A549 (cell line): ENCODE data around the gene ACP3. TPM values are rescaled to one million over a fixed set of nuclear protein-coding genes. Genes with fewer than 3 reads are reported as not detected.

Experiments
- ATAC-seq, 2 experiments: fragments of 200-7000 bp in 1 of 2; fragments of >200 bp in 1 of 2; cut with Nextera tagmentation in 1 of 2; cut with Tn5 transposase in 1 of 2; 3 replicates each; pipeline versions ENCODE4 v1.8.0 to v1.9.1; 2018 to 2020; ENCODE audit warnings: mild to moderate bottlenecking in 1 of 2, moderate library complexity in 1 of 2
- CTCF ChIA-PET: fragments of 300-600 bp; sonication (Branson Sonifier 250); formaldehyde crosslinking; extraction: SDS; loops from one replicate; lab custom pipeline; 2021; ENCODE audit warnings: antibody characterized with exemption, inconsistent platforms; lab: Yijun Ruan, JAX
- POLR2A ChIA-PET: fragments of 350-600 bp; formaldehyde crosslinking; extraction: SDS; loops from one replicate; lab custom pipeline; 2021; ENCODE audit warnings: antibody characterized with exemption, inconsistent platforms; lab: Yijun Ruan, JAX
- DNase-seq, 2 experiments: peaks; one replicate each; pipeline versions ENCODE4 v3.0.0 to v3.0.0-alpha.2; 2011 to 2016; ENCODE audit warnings: low read depth in 1 of 2, low spot score in 1 of 2
- FAIRE-seq: peaks from 2 replicates; lab custom pipeline; 2011; peaks lifted over from hg19 to GRCh38; lab: Jason Lieb, UNC
- H3K27ac ChIP-seq, 2 experiments: fragments of >200 bp; sonication (Bioruptor Twin); formaldehyde crosslinking; 3 replicates each; pipeline ENCODE4 v1.5.1; 2016 to 2017
- H3K4me1 ChIP-seq: fragments of >200 bp; sonication (Bioruptor Twin); formaldehyde crosslinking; 3 replicates; pipeline ENCODE4 v1.6.1; 2016
- H3K4me2 ChIP-seq: fragments of >200 bp; sonication (Bioruptor Twin); formaldehyde crosslinking; 3 replicates; pipeline ENCODE4 v1.6.1; 2016
- H3K4me3 ChIP-seq: fragments of >200 bp; sonication (Bioruptor Twin); formaldehyde crosslinking; 3 replicates; pipeline ENCODE4 v1.5.1; 2016
- H3K9me3 ChIP-seq: fragments of >200 bp; sonication (Bioruptor Twin); formaldehyde crosslinking; 3 replicates; pipeline ENCODE4 v1.6.1; 2016
- ATOH8 ChIP-seq: fragments of 250-450 bp; sonication (Bioruptor Pico); IDR thresholded peaks from 2 replicates; pipeline ENCODE4 v1.5.0; 2020; ENCODE audit warnings: low read depth, mild to moderate bottlenecking, moderate library complexity
- BHLHE40 ChIP-seq: IDR thresholded peaks from 2 replicates; pipeline ENCODE4 v1.6.1; 2012; ENCODE audit warnings: low read depth, low read length, inconsistent platforms
- CHD2 ChIP-seq: fragments of 150-350 bp; IDR thresholded peaks from 2 replicates; pipeline ENCODE4 v1.6.1; 2014; ENCODE audit warnings: low read length; ENCODE audit not compliant: partially characterized antibody
- CHD4 ChIP-seq: fragments of 200-600 bp; sonication (generic); IDR thresholded peaks from 2 replicates; pipeline ENCODE4 v1.6.1; 2016; ENCODE audit warnings: antibody characterized with exemption, mild to moderate bottlenecking, borderline replicate concordance
- EP300 ChIP-seq, 2 experiments: fragments of >200 bp; sonication (Bioruptor Twin); formaldehyde crosslinking; IDR thresholded peaks; 2 replicates in 1 of 2; 3 replicates in 1 of 2; pipeline ENCODE4 v1.6.1; 2016 to 2017
- FOSB ChIP-seq: fragments of 250-450 bp; sonication (Bioruptor Pico); IDR thresholded peaks from 2 replicates; pipeline ENCODE4 v1.5.0; 2020; ENCODE audit warnings: mild to moderate bottlenecking, moderate library complexity
- FOXS1 ChIP-seq: fragments of 250-450 bp; sonication (Bioruptor Pico); IDR thresholded peaks from 2 replicates; pipeline ENCODE4 v1.5.0; 2020; ENCODE audit warnings: mild to moderate bottlenecking, moderate library complexity
- HDAC2 ChIP-seq: fragments of 200-600 bp; sonication (generic); IDR thresholded peaks from 2 replicates; pipeline ENCODE4 v1.6.1; 2016
- KDM1A ChIP-seq: fragments of 200-600 bp; sonication (generic); IDR thresholded peaks from 2 replicates; pipeline ENCODE4 v1.6.1; 2016; ENCODE audit warnings: low read depth, mild to moderate bottlenecking
- MYC ChIP-seq: IDR thresholded peaks from 2 replicates; pipeline ENCODE4 v1.6.1; 2012; ENCODE audit warnings: mild to moderate bottlenecking, inconsistent platforms, low read length, improper control_type of control experiment, borderline replicate concordance
- NFE2L2 ChIP-seq: fragments of 150-350 bp; conservative IDR thresholded peaks from 2 replicates; pipeline ENCODE4 v1.6.1; 2014; ENCODE audit warnings: low read length
- NPAS2 ChIP-seq: fragments of 250-450 bp; sonication (Bioruptor Pico); IDR thresholded peaks from 2 replicates; pipeline ENCODE4 v1.8.0; 2022; ENCODE audit warnings: mild to moderate bottlenecking, moderate library complexity, borderline replicate concordance
- PBX3 ChIP-seq: IDR thresholded peaks from 2 replicates; pipeline ENCODE4 v1.6.1; 2012
- PHF8 ChIP-seq: fragments of 200-600 bp; sonication (generic); IDR thresholded peaks from 2 replicates; pipeline ENCODE4 v1.6.1; 2016; ENCODE audit warnings: low read depth, mild to moderate bottlenecking, antibody characterized with exemption, moderate library complexity, borderline replicate concordance
- POLR2AphosphoS2 ChIP-seq: conservative IDR thresholded peaks from 2 replicates; pipeline ENCODE4 v1.6.1; 2012; ENCODE audit warnings: low read length, improper control_type of control experiment, inconsistent platforms
- RAD21 ChIP-seq, 2 experiments: fragments of >200 bp in 1 of 2; sonication (Bioruptor Twin) in 1 of 2; formaldehyde crosslinking in 1 of 2; IDR thresholded peaks in 1 of 2; conservative IDR thresholded peaks in 1 of 2; 2 replicates in 1 of 2; 3 replicates in 1 of 2; pipeline ENCODE4 v1.6.1; 2012 to 2018; ENCODE audit warnings: inconsistent platforms in 1 of 2
- RARB ChIP-seq: fragments of 250-450 bp; sonication (Bioruptor Pico); IDR thresholded peaks from 2 replicates; pipeline ENCODE4 v1.8.0; 2021; ENCODE audit warnings: mild to moderate bottlenecking, moderate library complexity
- RNF2 ChIP-seq: fragments of 200-600 bp; sonication (generic); IDR thresholded peaks from 2 replicates; pipeline ENCODE4 v1.6.1; 2016; ENCODE audit warnings: low read depth, mild to moderate bottlenecking, antibody characterized with exemption, moderate library complexity, borderline replicate concordance
- SMC3 ChIP-seq: fragments of >200 bp; sonication (Bioruptor Twin); formaldehyde crosslinking; IDR thresholded peaks from 3 replicates; pipeline ENCODE4 v1.6.1; 2018; ENCODE audit warnings: inconsistent platforms
- SREBF2 ChIP-seq: fragments of 450-650 bp; IDR thresholded peaks from 2 replicates; pipeline ENCODE4 v1.6.1; 2014; ENCODE audit warnings: mild to moderate bottlenecking, moderate library complexity
- ZC3H11A ChIP-seq: fragments of 450-650 bp; IDR thresholded peaks from 2 replicates; pipeline ENCODE4 v1.6.1; 2014; ENCODE audit warnings: antibody characterized with exemption, mild to moderate bottlenecking
- ZNF302 ChIP-seq: fragments of 250-450 bp; sonication (Bioruptor Pico); IDR thresholded peaks from 2 replicates; pipeline ENCODE4 v1.9.0; 2021; ENCODE audit warnings: inconsistent platforms, mild to moderate bottlenecking, moderate library complexity
- ZSCAN20 ChIP-seq: fragments of 250-450 bp; sonication (Bioruptor Pico); IDR thresholded peaks from 2 replicates; pipeline ENCODE4 v1.8.0; 2022; ENCODE audit warnings: mild to moderate bottlenecking, moderate library complexity
- WGBS: methylation state at CpG from one replicate; pipeline ENCODE4 v1.1.6; 2017; ENCODE audit errors: missing lambda C conversion rate; 5-methylcytosine and 5-hydroxymethylcytosine counted together
- polyA plus RNA-seq, 4 experiments: library from polyadenylated mRNA; depleted of rRNA in 3 of 4; stranded (reverse); fragments of >200 nt; fragmentation: RNase III in 1 of 4; extraction: RNeasy Plus Mini Kit Qiagen cat#74134 plus additional on column Dnase treatment in 1 of 4; gene quantifications; 2 replicates in 3 of 4; 3 replicates in 1 of 4; pipeline ENCODE4 v1.2.3, GENCODE V29; 2011 to 2017
- TF ChIP-seq, protein P1 (sequence below): fragments of >200 bp; sonication (Bioruptor Twin); formaldehyde crosslinking; IDR thresholded peaks from 2 replicates; pipeline ENCODE4 v1.6.1; 2016
- TF ChIP-seq, protein P2 (sequence below): fragments of >200 bp; sonication (Bioruptor Twin); formaldehyde crosslinking; IDR thresholded peaks from 3 replicates; pipeline ENCODE4 v1.6.1; 2016

The ACP3 gene
- polyA plus RNA-seq, 2 of the 4 experiments (the other 2 are of a cell fraction), result 0.09 to 0.19 TPM

DNA sequence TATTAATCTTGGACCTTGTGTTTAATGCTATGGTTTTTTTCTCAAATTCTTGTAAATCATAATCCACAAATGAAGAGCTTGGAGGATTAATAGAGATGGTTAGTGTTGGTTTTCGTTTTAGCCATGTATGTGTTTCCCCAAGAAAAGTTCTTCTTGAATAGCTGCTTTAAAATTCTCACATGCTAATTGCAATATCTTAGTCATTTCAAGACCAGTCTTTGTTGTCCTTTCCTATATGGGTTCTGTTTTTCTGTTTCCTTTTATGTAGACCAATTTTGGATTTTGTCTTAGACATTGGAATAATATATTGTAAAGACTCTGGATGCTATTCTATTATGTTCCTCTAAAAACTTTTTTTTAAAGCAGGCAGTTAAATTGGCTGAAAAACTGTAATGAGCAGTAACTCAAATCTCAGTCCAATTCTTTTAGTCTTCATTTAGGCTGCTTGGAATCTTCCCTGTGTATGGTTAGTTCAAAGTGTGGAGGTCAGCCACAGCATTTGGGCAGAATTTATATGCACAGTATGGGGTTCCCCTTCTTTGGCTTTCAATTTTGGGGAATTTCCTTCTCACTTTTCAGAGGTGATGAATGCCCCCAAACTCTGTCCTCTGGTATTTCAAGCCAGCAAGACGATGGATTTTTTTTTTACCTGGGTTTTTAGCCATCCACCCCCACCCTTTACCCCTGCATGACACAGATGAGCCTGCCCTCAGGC lies 61.0 kb downstream of the ACP3 start:
- H3K4me2 ChIP-seq, result no peak overlapping the region
- no peak for TF ChIP-seq ATOH8 (CRISPR knock-in tag)
- TF ChIP-seq SMC3, result no peak
- TF ChIP-seq POLR2AphosphoS2, result no peak
- H3K27ac ChIP-seq, result no peak overlapping the region
- no peaks in the 10 kb centered on the region for H3K4me1 ChIP-seq
- DNase-seq (no peak), FAIRE-seq (no peak), ATAC-seq (no peak)
- no peak overlapping the region for H3K4me3 ChIP-seq
- CTCF ChIA-PET, result interaction anchor here (1.1 to 1.8 kb wide), 2 partner anchors 21 to 144 kb away, joined by 3 to 6 read pairs; no protein-coding TSS in a partner anchor
- no peaks in the 10 kb centered on the region for H3K9me3 ChIP-seq
- POLR2A ChIA-PET, result no interaction called here
- 17% methylated on average over 2 of the region's 2 CpGs for WGBS

- POLR2A ChIA-PET, result no interaction called here
- Histone ChIP-seq H3K27ac (no peak overlapping the region), H3K9me3 (no peaks in the 10 kb centered on the region), H3K4me1 (no peaks in the 10 kb centered on the region), H3K4me3 (no peak overlapping the region), H3K4me2 (no peak overlapping the region)
- DNase-seq, result no peak
- no peak for FAIRE-seq
- WGBS, result 25% methylated on average over 2 of the region's 2 CpGs
- TF ChIP-seq CHD2 (no peak), FOSB (CRISPR knock-in tag) (no peak), SMC3 (no peak), HDAC2 (no peak), ATOH8 (CRISPR knock-in tag) (no peak), PBX3 (no peak), FOXS1 (CRISPR knock-in tag) (no peak), ZC3H11A (no peak), EP300 (IDR thresholded peaks at IDR 0.05) (no peak), PHF8 (no peak), RARB (no peak), MYC (no peak), ZNF302 (CRISPR knock-in tag) (no peak)
- TF ChIP-seq, protein P1, sequence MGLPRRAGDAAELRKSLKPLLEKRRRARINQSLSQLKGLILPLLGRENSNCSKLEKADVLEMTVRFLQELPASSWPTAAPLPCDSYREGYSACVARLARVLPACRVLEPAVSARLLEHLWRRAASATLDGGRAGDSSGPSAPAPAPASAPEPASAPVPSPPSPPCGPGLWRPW, result no peak
- CTCF ChIA-PET, result no interaction called here
- no peak for ATAC-seq
Measured at GRCh38 chr3:132378846-132379245, 61.6 kb downstream of the ACP3 start.

- Histone ChIP-seq H3K4me2 (no peak overlapping the region), H3K9me3 (no peaks in the 10 kb centered on the region), H3K27ac (no peak overlapping the region), H3K4me3 (no peak overlapping the region), H3K4me1 (no peaks in the 10 kb centered on the region)
- ChIA-PET CTCF (no interaction called here), POLR2A (no interaction called here)
- WGBS, result 87% methylated on average over 1 of the region's 1 CpG
- ATAC-seq (no peak), DNase-seq (no peak), FAIRE-seq (no peak)
- no peak for TF ChIP-seq KDM1A
- TF ChIP-seq ZC3H11A, result no peak
- no peak for TF ChIP-seq CHD4
- no peak for TF ChIP-seq SREBF2
- TF ChIP-seq ATOH8 (CRISPR knock-in tag), result no peak
- TF ChIP-seq, protein P2, sequence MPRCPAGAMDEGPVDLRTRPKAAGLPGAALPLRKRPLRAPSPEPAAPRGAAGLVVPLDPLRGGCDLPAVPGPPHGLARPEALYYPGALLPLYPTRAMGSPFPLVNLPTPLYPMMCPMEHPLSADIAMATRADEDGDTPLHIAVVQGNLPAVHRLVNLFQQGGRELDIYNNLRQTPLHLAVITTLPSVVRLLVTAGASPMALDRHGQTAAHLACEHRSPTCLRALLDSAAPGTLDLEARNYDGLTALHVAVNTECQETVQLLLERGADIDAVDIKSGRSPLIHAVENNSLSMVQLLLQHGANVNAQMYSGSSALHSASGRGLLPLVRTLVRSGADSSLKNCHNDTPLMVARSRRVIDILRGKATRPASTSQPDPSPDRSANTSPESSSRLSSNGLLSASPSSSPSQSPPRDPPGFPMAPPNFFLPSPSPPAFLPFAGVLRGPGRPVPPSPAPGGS, result no peak
- TF ChIP-seq BHLHE40, result no peak
- TF ChIP-seq NPAS2, result no peak
- TF ChIP-seq ZSCAN20 (CRISPR knock-in tag), result no peak
- TF ChIP-seq RAD21 (conservative IDR thresholded peaks at IDR 0.05 in 1 of 2, IDR thresholded peaks at IDR 0.05 in 1 of 2), result no peak
- TF ChIP-seq RNF2, result no peak
- TF ChIP-seq NFE2L2, result no peak
Measured at GRCh38 chr3:132380920-132381319, 63.7 kb downstream of the ACP3 start.
